Measurements from ENCODE around the gene FGD5.

- TF ChIP-seq, protein P1, sequence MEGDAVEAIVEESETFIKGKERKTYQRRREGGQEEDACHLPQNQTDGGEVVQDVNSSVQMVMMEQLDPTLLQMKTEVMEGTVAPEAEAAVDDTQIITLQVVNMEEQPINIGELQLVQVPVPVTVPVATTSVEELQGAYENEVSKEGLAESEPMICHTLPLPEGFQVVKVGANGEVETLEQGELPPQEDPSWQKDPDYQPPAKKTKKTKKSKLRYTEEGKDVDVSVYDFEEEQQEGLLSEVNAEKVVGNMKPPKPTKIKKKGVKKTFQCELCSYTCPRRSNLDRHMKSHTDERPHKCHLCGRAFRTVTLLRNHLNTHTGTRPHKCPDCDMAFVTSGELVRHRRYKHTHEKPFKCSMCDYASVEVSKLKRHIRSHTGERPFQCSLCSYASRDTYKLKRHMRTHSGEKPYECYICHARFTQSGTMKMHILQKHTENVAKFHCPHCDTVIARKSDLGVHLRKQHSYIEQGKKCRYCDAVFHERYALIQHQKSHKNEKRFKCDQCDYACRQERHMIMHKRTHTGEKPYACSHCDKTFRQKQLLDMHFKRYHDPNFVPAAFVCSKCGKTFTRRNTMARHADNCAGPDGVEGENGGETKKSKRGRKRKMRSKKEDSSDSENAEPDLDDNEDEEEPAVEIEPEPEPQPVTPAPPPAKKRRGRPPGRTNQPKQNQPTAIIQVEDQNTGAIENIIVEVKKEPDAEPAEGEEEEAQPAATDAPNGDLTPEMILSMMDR (IDR thresholded peaks at IDR 0.05), result no peak
- no peak for TF ChIP-seq EZH2 (IDR thresholded peaks at IDR 0.05; ENCODE audit: borderline replicate concordance, insufficient read depth, low read depth, low read length, poor library complexity, severe bottlenecking)
Measured at GRCh38 chr3:14884665-14885064, 65.9 kb downstream of the FGD5 start.
